ENCODE measurements around the gene PRAMEF25.
"Not testable (repeated sequence)": the region's sequence is repeated elsewhere in the genome, so short reads cannot be mapped to it uniquely, and the experiment has no call there.

DNA sequence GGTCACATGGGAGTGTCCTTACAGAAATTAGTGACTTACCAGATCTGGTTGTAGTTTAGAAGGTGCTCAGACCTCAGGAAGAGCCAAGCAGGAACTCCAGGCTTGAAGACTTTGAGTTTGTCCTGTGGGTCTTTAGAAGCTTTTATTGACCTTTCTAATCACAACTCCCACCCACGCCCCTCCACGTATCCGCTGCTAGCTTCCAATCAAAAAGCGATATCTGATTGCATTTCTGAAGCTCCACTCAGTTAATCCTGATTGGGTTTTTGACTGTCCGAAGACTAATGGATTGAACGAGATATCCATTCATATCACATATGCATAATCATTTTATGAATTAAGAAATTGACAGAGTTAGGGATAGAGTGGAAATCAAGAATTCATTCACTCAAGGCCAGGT lies 46.2 kb downstream of the PRAMEF25 start, which contains the start of gene HNRNPCL2:
- not testable (repeated sequence) for TF ChIP-seq POLR2A, POLR2AphosphoS5 (IDR thresholded peaks at IDR 0.05)
- TF ChIP-seq, protein P1, sequence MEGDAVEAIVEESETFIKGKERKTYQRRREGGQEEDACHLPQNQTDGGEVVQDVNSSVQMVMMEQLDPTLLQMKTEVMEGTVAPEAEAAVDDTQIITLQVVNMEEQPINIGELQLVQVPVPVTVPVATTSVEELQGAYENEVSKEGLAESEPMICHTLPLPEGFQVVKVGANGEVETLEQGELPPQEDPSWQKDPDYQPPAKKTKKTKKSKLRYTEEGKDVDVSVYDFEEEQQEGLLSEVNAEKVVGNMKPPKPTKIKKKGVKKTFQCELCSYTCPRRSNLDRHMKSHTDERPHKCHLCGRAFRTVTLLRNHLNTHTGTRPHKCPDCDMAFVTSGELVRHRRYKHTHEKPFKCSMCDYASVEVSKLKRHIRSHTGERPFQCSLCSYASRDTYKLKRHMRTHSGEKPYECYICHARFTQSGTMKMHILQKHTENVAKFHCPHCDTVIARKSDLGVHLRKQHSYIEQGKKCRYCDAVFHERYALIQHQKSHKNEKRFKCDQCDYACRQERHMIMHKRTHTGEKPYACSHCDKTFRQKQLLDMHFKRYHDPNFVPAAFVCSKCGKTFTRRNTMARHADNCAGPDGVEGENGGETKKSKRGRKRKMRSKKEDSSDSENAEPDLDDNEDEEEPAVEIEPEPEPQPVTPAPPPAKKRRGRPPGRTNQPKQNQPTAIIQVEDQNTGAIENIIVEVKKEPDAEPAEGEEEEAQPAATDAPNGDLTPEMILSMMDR (IDR thresholded peaks at IDR 0.05) = not testable (repeated sequence)

Data from stomach (tissue), 4 donors.